ENCODE results near the gene FNDC3A. TPM values are rescaled to one million over a fixed set of nuclear protein-coding genes. Genes with fewer than 3 reads are reported as not detected.
A peak's percentile ranks its signal among the peaks of the same experiment; 100 is the strongest.

Gene FNDC3A
- total and polyA plus RNA-seq, 2 donors from 2014 or later: 12.5 to 67.8 TPM

DNA sequence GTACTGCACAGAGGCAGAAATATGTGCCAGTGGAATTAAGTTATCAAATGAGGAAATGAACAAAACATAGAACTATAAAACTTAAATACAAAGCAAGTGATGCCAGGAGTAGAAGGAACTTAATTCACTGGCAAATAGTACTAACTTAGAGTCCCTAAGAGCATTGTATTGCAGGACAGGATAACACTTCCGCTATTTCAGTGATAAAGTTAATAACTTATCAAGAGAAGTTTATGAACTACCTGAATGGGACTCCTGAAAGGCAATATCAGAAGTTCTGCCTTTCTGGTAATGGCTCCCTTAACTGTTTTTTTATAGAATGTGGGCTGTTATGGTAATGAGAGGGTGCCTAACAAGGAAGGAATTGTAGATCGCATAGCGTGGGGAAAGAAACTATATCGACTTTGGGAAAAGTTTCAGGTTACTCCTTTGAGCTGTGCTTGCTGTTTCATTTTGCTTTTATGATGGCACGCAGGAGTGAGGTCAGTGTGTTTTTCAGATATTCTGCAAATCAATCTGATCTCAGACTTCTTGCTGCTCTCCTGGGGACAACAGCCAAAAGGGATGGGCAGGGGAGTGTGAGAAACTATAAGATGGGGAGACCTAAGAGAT lies 149.1 kb downstream of the FNDC3A start:
- no peaks in the 10 kb centered on the region for H3K27me3 ChIP-seq (ENCODE audit: control insufficient read depth, insufficient read depth, low read length)
- no peak overlapping the region for H3K9ac ChIP-seq (ENCODE audit: low read length in 3 of 3)
- H3K27ac ChIP-seq (ENCODE audit: low read depth in 2 of 2, low read length in 2 of 2): no peak overlapping the region
- TF ChIP-seq, protein P1, sequence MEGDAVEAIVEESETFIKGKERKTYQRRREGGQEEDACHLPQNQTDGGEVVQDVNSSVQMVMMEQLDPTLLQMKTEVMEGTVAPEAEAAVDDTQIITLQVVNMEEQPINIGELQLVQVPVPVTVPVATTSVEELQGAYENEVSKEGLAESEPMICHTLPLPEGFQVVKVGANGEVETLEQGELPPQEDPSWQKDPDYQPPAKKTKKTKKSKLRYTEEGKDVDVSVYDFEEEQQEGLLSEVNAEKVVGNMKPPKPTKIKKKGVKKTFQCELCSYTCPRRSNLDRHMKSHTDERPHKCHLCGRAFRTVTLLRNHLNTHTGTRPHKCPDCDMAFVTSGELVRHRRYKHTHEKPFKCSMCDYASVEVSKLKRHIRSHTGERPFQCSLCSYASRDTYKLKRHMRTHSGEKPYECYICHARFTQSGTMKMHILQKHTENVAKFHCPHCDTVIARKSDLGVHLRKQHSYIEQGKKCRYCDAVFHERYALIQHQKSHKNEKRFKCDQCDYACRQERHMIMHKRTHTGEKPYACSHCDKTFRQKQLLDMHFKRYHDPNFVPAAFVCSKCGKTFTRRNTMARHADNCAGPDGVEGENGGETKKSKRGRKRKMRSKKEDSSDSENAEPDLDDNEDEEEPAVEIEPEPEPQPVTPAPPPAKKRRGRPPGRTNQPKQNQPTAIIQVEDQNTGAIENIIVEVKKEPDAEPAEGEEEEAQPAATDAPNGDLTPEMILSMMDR (IDR thresholded peaks at IDR 0.05; ENCODE audit: borderline replicate concordance, extremely low read depth, insufficient read depth): no peak
- FAIRE-seq (no peak), DNase-seq (peak in 1 of 5 donors; percentile 35)
- no peaks in the 10 kb centered on the region for H3K36me3 ChIP-seq (ENCODE audit: control insufficient read depth in 2 of 3, insufficient read depth in 3 of 3, low read length in 3 of 3)
- intact Hi-C loops (cut with DNase I): no loop called here
- peaks cover 0 to 3% (median 0%) of the 10 kb centered on the region in 3 donors for H3K4me1 ChIP-seq (ENCODE audit: control insufficient read depth in 2 of 3, insufficient read depth in 2 of 3, low read depth in 1 of 3, low read length in 3 of 3)
- no peak overlapping the region for H3K4me3 ChIP-seq (ENCODE audit: low read length in 3 of 3)
- no peaks in the 10 kb centered on the region for H3K9me3 ChIP-seq (ENCODE audit: control insufficient read depth in 2 of 3, insufficient read depth in 1 of 3, low read length in 3 of 3)

DNA sequence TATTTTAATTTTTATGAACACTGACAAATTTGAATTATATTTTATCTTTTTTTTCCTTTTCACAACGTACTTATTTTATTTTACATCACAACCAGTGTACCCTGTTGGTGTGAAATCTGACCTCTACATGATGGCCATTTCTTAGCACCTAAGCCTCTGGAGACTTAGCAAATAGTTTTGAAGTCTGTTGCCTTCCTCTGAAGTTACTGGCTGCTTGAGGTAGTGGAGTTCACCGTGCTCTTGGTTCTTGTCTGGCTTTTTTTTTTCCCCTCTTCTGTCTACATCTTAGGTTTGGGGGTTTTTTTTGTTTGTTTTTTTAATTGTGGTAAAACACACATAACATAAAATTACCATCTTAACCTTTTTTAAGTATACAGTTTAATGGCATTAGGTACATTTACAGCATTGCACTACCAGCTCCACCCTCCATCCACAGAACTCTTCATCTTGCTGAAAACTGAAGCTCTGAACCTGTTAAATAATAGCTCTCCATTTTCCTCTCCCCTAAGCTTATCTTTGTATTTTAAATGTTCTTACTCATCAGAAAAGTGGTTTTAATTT lies 150.3 kb downstream of the FNDC3A start:
- TF ChIP-seq, protein P1 (IDR thresholded peaks at IDR 0.05; ENCODE audit: borderline replicate concordance, extremely low read depth, insufficient read depth): no peak
- Histone ChIP-seq H3K4me3 (ENCODE audit: low read length in 3 of 3) (no peak overlapping the region), H3K36me3 (ENCODE audit: control insufficient read depth in 2 of 3, insufficient read depth in 3 of 3, low read length in 3 of 3) (peaks cover under 1 to 1% (median under 1%) of the 10 kb centered on the region in 3 donors), H3K27ac (ENCODE audit: low read depth in 2 of 2, low read length in 2 of 2) (no peak overlapping the region), H3K27me3 (ENCODE audit: control insufficient read depth, insufficient read depth, low read length) (no peaks in the 10 kb centered on the region), H3K4me1 (ENCODE audit: control insufficient read depth in 2 of 3, insufficient read depth in 2 of 3, low read depth in 1 of 3, low read length in 3 of 3) (peaks cover 0 to 3% (median 0%) of the 10 kb centered on the region in 3 donors), H3K9ac (ENCODE audit: low read length in 3 of 3) (no peak overlapping the region), H3K9me3 (ENCODE audit: control insufficient read depth in 2 of 3, insufficient read depth in 1 of 3, low read length in 3 of 3) (no peaks in the 10 kb centered on the region)
- FAIRE-seq: no peak
- intact Hi-C loops (cut with DNase I): no loop called here
- DNase-seq: no peak

DNA sequence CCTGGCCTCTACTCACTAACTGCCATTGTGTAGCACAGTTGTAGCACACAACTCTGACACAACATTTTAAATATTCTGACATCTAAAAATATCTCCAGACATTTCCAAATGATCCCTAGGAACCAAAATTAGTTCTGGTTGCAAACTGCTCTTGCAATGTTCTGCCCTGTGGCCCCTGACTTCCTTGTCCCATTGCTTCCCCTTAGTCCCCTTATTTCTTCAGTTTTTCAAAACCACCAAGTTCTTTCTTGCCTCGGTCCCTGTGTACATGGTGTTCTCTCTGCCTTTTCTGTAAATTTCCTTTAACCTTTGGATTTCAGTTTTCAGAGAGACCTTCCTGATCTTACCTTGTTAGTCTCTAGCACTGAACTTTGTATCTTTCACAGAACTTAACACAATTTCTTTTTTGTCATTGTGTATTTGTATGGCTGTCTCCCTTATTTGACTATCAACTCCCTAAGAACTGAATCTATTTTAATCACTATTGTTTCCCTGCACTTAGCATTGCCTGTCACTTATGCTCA lies 156.8 kb downstream of the FNDC3A start:
- no peak overlapping the region for H3K4me3 ChIP-seq (ENCODE audit: low read length in 3 of 3)
- no peak overlapping the region for H3K9ac ChIP-seq (ENCODE audit: low read length in 3 of 3)
- DNase-seq: no peak
- no peaks in the 10 kb centered on the region for H3K27me3 ChIP-seq (ENCODE audit: control insufficient read depth, insufficient read depth, low read length)
- peak; percentile 45 for FAIRE-seq
- H3K9me3 ChIP-seq (ENCODE audit: control insufficient read depth in 2 of 3, insufficient read depth in 1 of 3, low read length in 3 of 3): no peaks in the 10 kb centered on the region
- TF ChIP-seq, protein P1 (IDR thresholded peaks at IDR 0.05; ENCODE audit: borderline replicate concordance, extremely low read depth, insufficient read depth): no peak
- no peaks in the 10 kb centered on the region for H3K4me1 ChIP-seq (ENCODE audit: control insufficient read depth in 2 of 3, insufficient read depth in 2 of 3, low read depth in 1 of 3, low read length in 3 of 3)
- peaks cover 15 to 36% (median 17%) of the 10 kb centered on the region in 3 donors for H3K36me3 ChIP-seq (ENCODE audit: control insufficient read depth in 2 of 3, insufficient read depth in 3 of 3, low read length in 3 of 3)
- peak overlapping the region in 1 of 2 donors; percentile 60 for H3K27ac ChIP-seq (ENCODE audit: low read depth in 2 of 2, low read length in 2 of 2)
- intact Hi-C loops (cut with DNase I): no loop called here
